ENCODE measurements around the gene AMMECR1L.
"Not testable (repeated sequence)": the region's sequence is repeated elsewhere in the genome, so short reads cannot be mapped to it uniquely, and the experiment has no call there.

Gene AMMECR1L

DNA sequence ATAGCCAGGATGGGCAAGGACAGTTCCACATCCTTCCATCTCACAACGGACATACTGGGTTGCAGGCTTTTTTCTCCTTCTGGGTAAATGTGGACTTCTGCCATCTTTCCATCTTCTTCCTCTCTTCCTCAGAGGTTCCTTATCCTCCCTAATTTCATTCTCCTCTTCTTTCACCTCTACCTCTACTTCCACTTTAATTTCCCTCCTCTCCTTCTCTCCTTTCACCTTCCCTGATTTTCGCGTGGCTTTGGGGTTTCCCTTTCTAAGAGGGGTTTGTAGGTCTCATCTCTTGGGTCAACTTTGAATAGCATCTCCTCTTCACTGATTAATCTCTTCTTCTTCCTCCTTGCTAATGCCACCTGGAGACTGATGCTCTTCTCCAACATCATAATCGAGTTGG lies 44.9 kb downstream of the AMMECR1L start:
- no peak overlapping the region for H3K4me3 ChIP-seq (ENCODE audit: low read depth, low read length)
- no peak for DNase-seq (ENCODE audit: low read depth)
- TF ChIP-seq, protein P1, sequence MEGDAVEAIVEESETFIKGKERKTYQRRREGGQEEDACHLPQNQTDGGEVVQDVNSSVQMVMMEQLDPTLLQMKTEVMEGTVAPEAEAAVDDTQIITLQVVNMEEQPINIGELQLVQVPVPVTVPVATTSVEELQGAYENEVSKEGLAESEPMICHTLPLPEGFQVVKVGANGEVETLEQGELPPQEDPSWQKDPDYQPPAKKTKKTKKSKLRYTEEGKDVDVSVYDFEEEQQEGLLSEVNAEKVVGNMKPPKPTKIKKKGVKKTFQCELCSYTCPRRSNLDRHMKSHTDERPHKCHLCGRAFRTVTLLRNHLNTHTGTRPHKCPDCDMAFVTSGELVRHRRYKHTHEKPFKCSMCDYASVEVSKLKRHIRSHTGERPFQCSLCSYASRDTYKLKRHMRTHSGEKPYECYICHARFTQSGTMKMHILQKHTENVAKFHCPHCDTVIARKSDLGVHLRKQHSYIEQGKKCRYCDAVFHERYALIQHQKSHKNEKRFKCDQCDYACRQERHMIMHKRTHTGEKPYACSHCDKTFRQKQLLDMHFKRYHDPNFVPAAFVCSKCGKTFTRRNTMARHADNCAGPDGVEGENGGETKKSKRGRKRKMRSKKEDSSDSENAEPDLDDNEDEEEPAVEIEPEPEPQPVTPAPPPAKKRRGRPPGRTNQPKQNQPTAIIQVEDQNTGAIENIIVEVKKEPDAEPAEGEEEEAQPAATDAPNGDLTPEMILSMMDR (IDR thresholded peaks at IDR 0.05; ENCODE audit: low read depth, low read length, missing control alignments) = no peak

DNA sequence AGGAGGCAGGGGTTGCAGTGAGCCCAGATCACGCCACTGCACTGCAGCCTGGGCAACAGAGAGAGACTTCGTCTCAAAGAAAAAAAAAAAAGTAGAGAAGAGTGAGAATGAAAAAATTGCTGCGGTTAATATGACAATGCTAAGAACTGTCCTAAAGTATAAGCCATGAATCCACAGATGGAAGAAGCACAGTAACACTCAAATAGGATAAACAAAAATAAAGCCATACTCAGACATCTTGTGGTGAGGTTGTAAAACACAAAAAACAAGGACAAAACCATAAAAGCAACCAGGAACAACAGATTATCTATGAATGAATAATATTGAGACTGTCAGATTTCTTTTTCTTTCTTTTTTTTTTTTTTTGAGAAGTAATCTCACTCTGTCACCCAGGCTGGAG lies 50.8 kb downstream of the AMMECR1L start:
- TF ChIP-seq, protein P1 (IDR thresholded peaks at IDR 0.05; ENCODE audit: low read depth, low read length, missing control alignments) = no peak
- DNase-seq (ENCODE audit: low read depth) = no peak
- no peak overlapping the region for H3K4me3 ChIP-seq (ENCODE audit: low read depth, low read length)

DNA sequence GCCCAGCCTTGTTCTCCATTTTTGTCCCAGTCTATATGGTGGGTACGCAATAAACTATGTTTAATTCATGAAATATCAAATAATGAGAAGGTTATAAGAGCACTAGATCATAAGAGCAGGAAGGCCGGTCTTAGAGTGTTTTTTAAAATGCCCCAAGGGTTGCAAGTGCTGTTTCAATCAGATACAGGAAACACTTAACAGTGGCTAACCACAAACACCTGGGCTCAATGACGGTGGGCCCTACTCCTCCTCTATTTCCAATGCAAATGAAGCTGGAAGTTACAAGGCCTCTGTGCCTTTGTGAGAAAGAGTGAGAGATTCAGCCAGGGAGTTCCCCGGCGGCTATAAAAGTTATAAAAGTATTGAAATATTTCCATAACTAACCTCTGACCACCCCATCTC lies 55.9 kb downstream of the AMMECR1L start:
- no peak overlapping the region for H3K4me3 ChIP-seq (ENCODE audit: low read depth, low read length)
- peak; percentile 96 for DNase-seq (ENCODE audit: low read depth)
- TF ChIP-seq, protein P1 (IDR thresholded peaks at IDR 0.05; ENCODE audit: low read depth, low read length, missing control alignments) = no peak

DNA sequence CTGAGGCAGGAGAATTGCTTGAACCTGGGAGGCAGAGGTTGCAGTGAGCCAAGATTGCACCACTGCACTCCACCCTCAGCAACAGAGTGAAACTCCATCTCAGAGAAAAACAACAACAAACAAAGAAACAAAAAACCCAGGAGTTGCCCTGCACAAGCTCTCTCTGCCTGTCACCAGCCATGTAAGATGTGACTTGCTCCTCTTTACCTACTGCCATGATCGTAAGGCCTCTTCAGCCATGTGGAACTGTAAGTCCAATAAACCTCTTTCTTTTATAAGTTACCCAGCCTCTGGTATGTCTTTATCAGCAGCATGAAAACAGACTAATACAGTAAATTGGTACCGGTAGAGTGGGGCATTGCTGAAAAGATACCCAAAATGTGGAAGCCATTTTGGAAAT lies 59.0 kb downstream of the AMMECR1L start:
- H3K4me3 ChIP-seq (ENCODE audit: low read depth, low read length); DNase-seq (ENCODE audit: low read depth): not testable (repeated sequence)

DNA sequence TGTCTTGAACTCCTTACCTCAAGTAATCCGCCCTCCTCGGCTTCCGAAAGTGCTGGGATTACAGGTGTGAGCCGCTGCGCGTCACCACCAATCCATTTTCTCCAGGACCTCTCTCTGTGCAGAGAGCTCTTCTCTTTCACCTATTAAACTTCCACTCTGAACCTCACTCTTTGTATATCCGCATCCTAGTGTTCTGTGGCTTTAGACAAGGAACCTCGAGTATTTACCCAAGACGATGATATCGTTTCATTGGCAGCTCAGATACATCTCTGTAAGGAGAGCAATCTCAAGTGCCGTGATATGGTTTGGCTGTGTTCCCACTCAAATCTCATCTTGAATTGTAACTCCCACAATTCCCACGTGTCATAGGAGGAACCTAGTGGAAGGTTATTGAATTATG lies 59.7 kb downstream of the AMMECR1L start:
- TF ChIP-seq, protein P1 (IDR thresholded peaks at IDR 0.05; ENCODE audit: low read depth, low read length, missing control alignments) = no peak
- no peak for DNase-seq (ENCODE audit: low read depth)

DNA sequence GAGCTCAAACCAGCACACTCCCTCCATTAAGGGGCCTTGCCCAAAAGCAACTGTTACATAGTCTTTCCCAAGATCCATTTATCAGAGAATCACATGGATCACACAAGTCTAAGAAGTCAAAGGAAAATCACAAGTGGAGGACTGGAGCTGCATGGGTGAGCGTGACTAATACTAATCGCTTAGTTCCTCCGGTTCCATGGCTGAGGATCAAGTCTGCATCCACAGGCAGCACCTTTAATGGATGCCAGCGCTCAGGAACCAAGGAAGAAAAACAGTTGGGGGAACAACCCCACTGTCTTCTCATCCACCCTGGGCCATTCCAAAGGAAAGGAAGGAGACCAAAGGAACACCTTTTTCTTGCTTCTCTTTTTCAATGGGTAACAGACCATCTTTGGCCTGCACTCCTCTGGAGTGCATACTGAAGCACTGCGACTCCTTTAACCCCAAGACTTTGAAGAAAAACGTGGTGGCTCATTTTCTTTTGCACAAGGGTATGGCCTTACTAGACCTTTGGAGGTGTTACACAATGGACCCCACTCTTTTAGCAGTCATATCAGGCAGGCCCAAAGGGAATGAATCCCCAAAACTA lies 65.6 kb downstream of the AMMECR1L start:
- TF ChIP-seq, protein P1 (IDR thresholded peaks at IDR 0.05; ENCODE audit: low read depth, low read length, missing control alignments) = no peak
- DNase-seq (ENCODE audit: low read depth) = no peak
- H3K4me3 ChIP-seq (ENCODE audit: low read depth, low read length) = no peak overlapping the region

More for the DNA sequence above, 59.7 kb downstream of the AMMECR1L start:
- no peak overlapping the region for H3K4me3 ChIP-seq (ENCODE audit: low read depth, low read length)

DNA sequence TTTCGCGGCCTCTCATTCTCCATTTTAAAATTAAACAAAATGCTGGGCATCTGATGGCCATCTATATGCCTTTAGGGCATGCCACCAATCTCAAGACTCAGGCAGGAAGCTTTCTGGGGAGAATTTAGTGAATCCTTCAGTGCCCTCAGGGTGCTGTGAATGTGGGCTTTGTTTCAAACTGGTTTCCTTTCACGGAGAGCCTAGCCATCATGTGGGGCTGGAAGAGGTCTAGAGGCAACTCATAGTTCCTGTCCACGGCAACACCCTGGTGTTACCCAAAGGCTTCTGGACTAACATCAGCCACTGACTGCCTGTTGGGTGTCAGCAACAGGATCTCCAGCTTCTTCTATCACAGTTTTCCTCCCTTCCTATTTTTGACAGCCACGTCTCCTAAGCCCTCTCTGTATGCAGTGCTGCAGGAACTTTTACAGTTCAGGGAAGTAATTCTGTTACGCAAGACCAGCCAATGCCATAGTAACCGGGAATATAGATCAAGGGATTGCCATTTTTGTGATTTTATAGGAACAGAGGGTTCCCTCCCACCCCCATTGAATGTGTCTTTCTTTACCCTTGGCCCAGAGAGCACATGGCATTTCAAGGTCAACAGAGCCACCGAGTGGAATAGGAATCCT lies 66.8 kb downstream of the AMMECR1L start:
- no peak for DNase-seq (ENCODE audit: low read depth)
- TF ChIP-seq, protein P1 (IDR thresholded peaks at IDR 0.05; ENCODE audit: low read depth, low read length, missing control alignments) = no peak
- no peak overlapping the region for H3K4me3 ChIP-seq (ENCODE audit: low read depth, low read length)

Measured in GM12864 (cell line).